NCI-H460 (cell line): ENCODE data around the gene SNRPA. TPM values are rescaled to one million over a fixed set of nuclear protein-coding genes. Genes with fewer than 3 reads are reported as not detected.
"Not testable (repeated sequence)": the region's sequence is repeated elsewhere in the genome, so short reads cannot be mapped to it uniquely, and the experiment has no call there.

Experiments used
- DNase-seq: peaks from one replicate; pipeline ENCODE4 v3.0.0-alpha.2; 2016; ENCODE audit warnings: low read depth; ENCODE audit errors: extremely low read depth
- total RNA-seq: library from RNA; depleted of rRNA; stranded (reverse); fragments of >200 nt; shearing (Covaris generic); gene quantifications from 2 replicates; pipeline ENCODE4 v1.2.3, GENCODE V29; 2014

SNRPA gene
- total RNA-seq, 1 experiment from 2014 or later: 185 TPM

- no peak for DNase-seq
Observed at GRCh38 chr19:40719414-40719894, 31.5 kb upstream of the SNRPA start.

DNA sequence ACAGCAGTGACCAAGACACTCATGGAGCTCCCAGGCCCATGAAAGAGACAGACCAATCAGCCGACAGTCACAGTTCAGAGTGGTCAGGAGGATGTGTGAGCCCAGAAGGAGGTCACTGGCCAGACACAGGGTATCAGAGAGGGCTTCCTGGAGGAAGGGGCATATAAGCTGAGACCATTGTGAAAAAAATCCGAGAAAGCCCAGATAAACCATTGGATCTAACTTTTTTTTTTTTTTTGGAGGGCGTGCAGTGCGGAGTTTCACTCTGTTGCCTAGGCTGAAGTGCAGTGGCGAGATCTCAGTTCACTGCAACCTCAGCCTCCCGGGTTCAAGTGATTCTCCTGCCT is 29.9 kb upstream of the SNRPA start:
- no peak for DNase-seq

- DNase-seq: no peak
Observed at GRCh38 chr19:40721936-40722661, 28.9 kb upstream of the SNRPA start.

DNA sequence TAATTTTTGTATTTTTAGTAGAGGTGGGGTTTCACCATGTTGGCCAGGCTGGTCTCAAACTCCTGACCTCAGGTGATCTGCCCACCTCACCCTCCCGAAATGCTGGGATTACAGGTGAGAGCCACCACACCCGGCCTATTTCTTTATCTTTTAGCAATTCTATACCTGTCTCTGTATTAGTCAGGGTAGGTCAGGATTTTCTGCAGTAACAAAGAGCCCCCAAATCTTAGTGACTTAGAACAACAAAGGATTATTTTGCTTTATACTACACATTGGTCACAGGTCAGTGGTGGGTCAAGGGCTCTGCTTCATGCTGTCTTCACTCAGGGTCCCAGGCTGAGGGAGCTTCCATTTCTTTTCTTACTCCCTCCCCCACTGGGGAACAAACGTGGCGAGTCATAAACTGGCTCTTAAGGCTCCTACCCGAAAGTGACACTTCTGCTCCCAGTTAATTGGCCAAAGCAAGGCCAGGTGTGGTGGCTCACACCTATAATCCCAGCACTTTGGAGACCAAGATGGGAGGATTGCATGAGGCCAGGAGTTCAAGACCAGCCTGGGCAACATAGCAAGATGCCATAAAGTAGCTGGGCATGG is 27.2 kb upstream of the SNRPA start:
- DNase-seq: no peak

- no peak for DNase-seq
Observed at GRCh38 chr19:40724315-40724714, 26.7 kb upstream of the SNRPA start.

DNA sequence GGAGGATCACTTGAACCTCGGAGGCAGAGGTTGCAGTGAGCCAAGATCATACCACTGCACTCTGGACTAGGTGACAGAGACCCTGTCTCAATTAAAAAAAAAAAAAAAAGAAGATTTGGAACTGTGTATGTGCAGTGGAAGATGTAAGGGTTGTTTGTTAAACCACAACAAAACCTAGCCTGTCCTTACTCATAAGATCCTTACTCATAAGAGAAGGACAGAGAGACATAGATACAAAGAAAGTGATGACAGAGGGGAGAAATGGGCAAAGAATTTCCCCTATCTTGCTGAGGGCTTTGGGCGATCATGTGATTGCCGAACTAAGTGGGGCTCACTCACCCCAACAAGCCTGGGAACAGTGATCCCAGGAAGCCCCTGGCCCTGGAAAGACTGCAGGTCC is 26.1 kb upstream of the SNRPA start:
- DNase-seq: no peak

- no peak for DNase-seq
Observed at GRCh38 chr19:40726279-40726678, 24.7 kb upstream of the SNRPA start.

DNA sequence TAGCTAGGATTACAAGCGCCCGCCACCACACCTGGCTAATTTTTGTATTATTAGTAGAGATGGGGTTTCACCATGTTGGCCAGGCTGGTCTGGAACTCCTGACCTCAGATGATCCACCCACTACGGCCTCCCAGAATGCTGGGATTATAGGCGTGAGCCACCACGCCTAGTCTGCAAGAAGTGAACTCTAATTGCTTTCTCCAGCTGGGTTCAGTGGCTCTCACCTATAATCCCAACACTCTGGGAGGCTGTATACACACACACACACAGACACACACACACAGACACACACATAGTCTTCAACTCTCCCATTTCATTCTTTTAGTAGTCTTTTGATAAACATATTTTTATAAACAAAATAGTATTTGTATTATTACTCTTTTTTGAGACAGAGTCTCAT is 20.9 kb upstream of the SNRPA start:
- DNase-seq: not testable (repeated sequence)

DNA sequence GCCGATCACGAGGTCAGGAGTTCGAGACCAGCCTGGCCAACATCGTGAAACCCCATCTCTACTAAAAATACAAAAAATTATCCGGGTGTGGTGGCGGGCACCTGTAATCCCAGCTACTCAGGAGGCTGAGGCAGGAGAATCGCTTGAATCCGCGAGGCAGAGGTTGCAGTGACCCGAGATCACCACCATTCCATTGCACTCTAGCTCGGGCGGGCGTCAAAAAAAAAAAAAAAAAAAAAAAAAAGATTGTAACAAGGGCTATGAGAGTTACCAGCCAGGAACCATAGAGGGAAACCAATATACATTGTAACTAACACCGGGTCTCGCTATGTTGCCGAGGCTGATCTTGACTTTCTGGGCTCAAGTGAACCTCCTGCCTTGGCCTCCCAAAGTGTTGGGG is 18.7 kb upstream of the SNRPA start:
- DNase-seq: not testable (repeated sequence)

DNA sequence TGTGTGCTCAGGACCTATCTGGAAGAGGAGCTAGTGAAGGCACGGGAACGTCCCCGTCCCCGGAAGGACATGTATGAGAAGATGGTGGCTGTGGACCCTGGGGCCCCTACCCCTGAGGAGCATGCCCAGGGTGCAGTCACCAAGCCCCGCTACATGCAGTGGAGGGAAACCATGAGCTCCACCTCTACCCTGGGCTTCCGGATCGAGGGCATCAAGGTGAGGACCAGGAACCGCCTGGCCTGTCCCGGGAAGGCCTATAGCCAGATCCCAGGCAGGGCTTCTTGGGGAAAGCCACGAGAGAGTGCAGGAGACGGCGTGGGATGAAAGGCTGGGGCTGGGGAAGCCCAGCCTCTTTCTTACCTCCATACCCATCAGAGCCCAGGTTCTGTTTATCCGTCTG is 17.9 kb upstream of the SNRPA start:
- no peak for DNase-seq

DNA sequence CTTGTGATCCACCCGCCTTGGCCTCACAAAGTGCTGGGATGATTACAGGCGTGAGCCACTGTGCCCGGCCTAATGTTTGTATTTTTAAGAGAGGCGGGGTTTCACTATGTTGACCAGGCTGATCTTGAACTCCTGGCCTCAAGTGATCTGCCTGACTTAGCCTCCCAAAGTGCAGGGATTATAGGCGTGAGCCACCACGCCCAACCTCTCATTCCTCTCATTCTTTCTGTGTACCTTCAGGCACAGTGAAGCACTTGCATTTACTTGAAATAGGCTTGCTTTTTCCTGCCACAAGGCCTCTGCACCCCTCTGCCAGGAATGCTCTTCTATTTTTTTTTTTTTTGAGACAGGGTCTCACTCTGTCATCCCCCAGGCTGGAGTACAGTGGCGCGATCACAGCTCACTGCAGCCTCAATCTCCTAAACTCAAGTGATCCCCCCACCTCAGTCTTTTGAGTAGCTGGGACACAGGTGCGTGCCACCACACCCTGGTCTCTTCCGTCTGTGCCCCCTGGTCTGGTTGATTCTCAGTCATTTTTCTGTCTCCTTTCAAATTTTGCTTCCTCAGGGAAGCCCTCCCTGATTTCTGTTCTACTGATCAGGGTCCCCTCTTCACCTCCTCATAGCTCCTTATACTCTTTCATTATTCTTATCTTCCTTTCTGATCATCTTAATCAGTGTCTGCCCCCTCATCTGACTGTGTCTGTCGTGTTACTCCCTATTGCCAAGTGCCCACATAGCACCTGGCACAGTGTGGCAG is 15.8 kb upstream of the SNRPA start:
- no peak for DNase-seq

- DNase-seq: no peak
Observed at GRCh38 chr19:40736661-40737060, 14.3 kb upstream of the SNRPA start.

DNA sequence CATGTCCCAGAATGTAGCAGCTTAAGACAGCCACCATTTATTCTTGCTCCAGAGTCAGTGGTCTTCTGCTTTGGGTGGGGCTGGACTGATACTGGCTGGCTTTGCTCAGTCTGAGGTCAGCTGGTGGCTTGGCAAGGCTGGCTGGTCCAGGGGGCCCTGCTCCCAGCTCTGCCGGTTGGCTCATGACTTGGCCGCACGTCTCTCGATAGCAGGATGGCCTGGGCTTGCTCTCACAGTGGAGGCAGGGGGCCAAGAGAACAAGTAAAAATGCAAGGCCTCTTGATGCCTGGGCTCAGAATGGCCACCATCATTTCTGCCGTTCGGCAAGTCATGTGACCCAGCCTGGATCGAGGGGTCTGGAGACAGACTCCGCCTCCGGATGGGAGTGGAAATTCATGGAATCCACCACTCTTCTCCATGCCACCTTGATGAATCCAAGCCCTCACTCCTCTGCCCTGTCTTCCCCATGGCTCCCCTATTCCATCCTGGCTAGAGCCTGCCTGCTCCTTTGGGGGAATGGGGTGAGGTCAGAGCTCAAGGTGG is 13.8 kb upstream of the SNRPA start:
- no peak for DNase-seq

- no peak for DNase-seq
Observed at GRCh38 chr19:40739030-40739839, 11.8 kb upstream of the SNRPA start.

DNA sequence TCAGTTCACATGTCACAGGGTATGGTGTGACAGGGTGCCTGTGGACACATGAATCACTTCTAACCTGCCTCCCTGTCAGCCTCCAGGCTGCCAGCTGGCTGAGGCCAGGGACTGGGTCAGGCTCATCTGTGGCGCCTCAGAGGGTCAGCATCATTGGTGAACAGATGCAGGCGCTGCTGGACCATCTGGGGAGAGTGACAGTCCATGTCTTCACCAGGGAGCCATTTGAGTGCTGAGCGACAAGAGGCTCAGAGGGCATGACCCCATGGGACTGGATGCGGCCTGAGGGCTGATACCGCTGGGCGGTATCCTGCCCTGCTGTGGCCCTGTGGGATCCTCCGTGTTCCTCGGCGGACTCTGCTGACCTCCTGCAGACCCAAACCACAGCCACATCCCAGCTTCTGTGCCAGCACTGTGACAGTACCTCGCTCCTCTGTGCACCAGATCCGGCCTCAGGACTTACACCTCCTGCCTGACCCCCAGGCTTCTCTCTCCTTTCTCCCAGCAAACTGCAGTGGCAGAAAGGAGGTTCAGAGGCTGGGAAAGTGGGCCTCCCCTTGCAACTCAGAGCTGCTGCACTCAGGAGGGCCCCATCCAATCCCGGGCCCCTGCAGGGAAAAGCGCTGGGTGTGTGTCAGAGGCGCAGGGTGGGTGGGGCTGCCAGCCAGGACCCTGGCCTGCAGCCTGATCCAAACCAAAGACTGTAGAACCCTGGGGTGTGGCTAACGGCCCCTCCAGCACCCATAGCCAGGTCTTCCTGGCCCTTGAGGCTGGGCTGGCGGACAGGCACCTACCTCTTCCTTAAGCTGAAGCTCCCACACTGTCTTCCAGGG is 10.9 kb upstream of the SNRPA start:
- no peak for DNase-seq

DNA sequence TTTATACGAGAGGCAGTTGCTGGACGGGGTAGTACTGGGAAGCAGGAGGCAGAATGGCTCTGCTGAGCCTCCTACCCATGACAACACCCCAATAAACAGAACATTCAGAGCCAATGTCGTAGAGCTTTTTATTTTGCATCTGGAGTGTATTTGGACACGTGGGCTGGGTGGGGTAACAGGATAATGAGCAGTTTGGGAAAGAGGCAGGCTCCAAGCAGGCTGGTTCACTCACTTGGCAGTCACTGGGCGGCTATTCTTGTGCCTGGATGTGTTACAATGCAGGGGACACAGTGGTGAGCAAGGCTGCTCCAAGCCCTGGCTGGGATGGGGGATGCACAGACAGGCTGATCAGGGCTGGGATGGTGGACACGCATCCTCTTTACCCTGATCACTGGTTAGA is 10.3 kb upstream of the SNRPA start:
- DNase-seq: no peak

DNA sequence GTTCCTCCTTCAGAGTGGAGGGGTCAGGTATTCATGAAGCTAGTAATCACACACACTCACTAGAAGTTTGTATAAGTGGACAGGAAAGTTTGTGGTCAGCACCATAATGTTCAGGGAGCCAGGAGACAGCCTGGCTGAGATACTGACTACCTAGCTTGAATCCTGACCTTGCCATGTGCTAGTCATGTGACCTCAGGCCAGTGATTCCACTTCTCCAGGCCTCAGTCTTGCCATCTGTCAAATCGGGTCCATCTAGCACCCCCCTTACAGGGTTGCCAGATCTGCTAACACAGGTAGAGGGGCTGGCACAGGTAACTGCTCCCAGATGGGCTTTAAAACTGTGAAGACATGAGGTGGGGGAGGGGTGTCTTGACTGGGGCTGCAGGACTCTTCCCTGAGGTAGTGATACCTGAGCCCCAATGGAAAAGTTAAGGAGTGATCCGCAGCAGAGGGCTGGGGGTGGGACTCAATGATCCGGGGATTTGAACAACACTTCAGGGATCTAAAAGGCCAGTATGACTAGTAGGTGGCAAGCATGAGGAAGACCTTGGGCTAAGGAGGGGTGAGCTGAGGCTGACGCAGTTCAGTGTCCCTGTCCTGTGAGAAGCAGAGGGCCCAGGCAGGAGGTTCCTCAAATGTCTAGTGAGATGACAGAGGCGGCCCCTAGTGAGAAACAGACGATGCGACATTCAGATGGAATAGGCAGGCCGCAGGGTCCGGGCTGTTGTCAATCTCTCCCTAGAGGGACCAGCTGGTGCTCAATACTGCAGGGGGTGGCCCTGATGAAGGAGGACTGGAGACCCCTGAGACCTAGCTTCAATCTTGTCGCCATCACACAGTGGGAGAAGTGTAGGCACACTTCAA is 9.2 kb upstream of the SNRPA start:
- DNase-seq: no peak

GRCh38 chr19:40742477-40742876 is 8.5 kb upstream of the SNRPA start:
- DNase-seq: no peak

- no peak for DNase-seq
Observed at GRCh38 chr19:40742886-40743285, 8.1 kb upstream of the SNRPA start.
